OCI-LY7 (cell line): ENCODE data around the gene SATL1. TPM values are rescaled to one million over a fixed set of nuclear protein-coding genes. Genes with fewer than 3 reads are reported as not detected.

Experiments
- BruUV-seq: library from RNA; stranded (reverse); fragments of 400-500 nt; replicated peaks from 2 replicates; lab custom pipeline; 2021; lab: Mats Ljungman, UMichigan
- CTCF ChIA-PET: fragments of 300-600 bp; sonication (Branson Sonifier 250); formaldehyde crosslinking; loops from one replicate; lab custom pipeline; 2022; ENCODE audit warnings: antibody characterized with exemption; ENCODE audit not compliant: unreplicated experiment; lab: Charles Lee
- POLR2A ChIA-PET: fragments of 300-600 bp; sonication (Branson Sonifier 250); formaldehyde crosslinking; loops from one replicate; lab custom pipeline; 2022; ENCODE audit warnings: antibody characterized with exemption; lab: Charles Lee
- DNase-seq: peaks from one replicate; pipeline ENCODE4 v3.0.0-alpha.2; 2015; ENCODE audit warnings: low spot score
- H2AFZ ChIP-seq: fragments of 200-600 bp; sonication (generic), shearing (Covaris generic); 2 replicates; pipeline ENCODE4 v1.6.1; 2014; ENCODE audit warnings: mild to moderate bottlenecking, antibody characterized with exemption, low read length, moderate library complexity
- H3K27ac ChIP-seq: fragments of 200-600 bp; sonication (generic); 2 replicates; pipeline ENCODE4 v1.5.1; 2014; ENCODE audit warnings: mixed run types, low read depth, mild to moderate bottlenecking, moderate library complexity, low read length, inconsistent platforms; ENCODE audit not compliant: poor library complexity, severe bottlenecking
- H3K36me3 ChIP-seq: fragments of 200-600 bp; sonication (generic); 2 replicates; pipeline ENCODE4 v1.6.1; 2014; ENCODE audit warnings: mild to moderate bottlenecking, antibody characterized with exemption, low read length, moderate library complexity, mixed read lengths; ENCODE audit not compliant: insufficient read depth
- H3K4me1 ChIP-seq: fragments of 200-600 bp; sonication (generic); 2 replicates; pipeline ENCODE4 v1.5.1; 2014; ENCODE audit warnings: mild to moderate bottlenecking, low read length; ENCODE audit not compliant: insufficient read depth, poor library complexity, severe bottlenecking
- H3K4me2 ChIP-seq: fragments of 200-600 bp; sonication (generic); 2 replicates; pipeline ENCODE4 v1.6.1; 2014; ENCODE audit warnings: mild to moderate bottlenecking, low read length
- H3K4me3 ChIP-seq: fragments of 200-600 bp; sonication (generic); 2 replicates; pipeline ENCODE4 v1.5.1; 2014; ENCODE audit warnings: mild to moderate bottlenecking, low read depth, low read length; ENCODE audit not compliant: poor library complexity, severe bottlenecking
- H3K79me2 ChIP-seq: fragments of 200-600 bp; sonication (generic); 2 replicates; pipeline ENCODE4 v1.6.1; 2016; ENCODE audit warnings: low read depth, mild to moderate bottlenecking, low read length, moderate library complexity, mixed read lengths; ENCODE audit not compliant: insufficient read depth
- H3K9me2 ChIP-seq: fragments of 200-600 bp; sonication (generic); 2 replicates; pipeline ENCODE4 v1.6.1; 2016; ENCODE audit warnings: mild to moderate bottlenecking, low read length, mixed read lengths; ENCODE audit not compliant: insufficient read depth
- H3K9me3 ChIP-seq: fragments of 200-600 bp; sonication (generic); 2 replicates; pipeline ENCODE4 v1.6.1; 2014; ENCODE audit warnings: mild to moderate bottlenecking, mixed run types, low read length, mixed read lengths
- H4K20me1 ChIP-seq: fragments of 200-600 bp; sonication (generic); 2 replicates; pipeline ENCODE4 v1.6.1; 2014; ENCODE audit warnings: mild to moderate bottlenecking, antibody characterized with exemption, low read length, moderate library complexity, mixed read lengths; ENCODE audit not compliant: insufficient read depth
- EZH2phosphoT487 ChIP-seq: fragments of 200-600 bp; sonication (generic); IDR thresholded peaks from 2 replicates; pipeline ENCODE4 v1.6.1; 2018; ENCODE audit warnings: low read depth, borderline replicate concordance, mild to moderate bottlenecking, mixed run types, antibody characterized with exemption, low read length, moderate library complexity, mixed read lengths
- intact Hi-C: fragments of 100-400 bp; cut with micrococcal nuclease; formaldehyde crosslinking; loops from one replicate; pipeline ENCODE4 v1.10.0; 2022; ENCODE audit not compliant: unreplicated experiment
- total RNA-seq, 2 experiments: library from RNA; depleted of rRNA in 1 of 2; stranded (reverse); fragments of >200 nt in 1 of 2; shearing (Covaris generic) in 1 of 2; gene quantifications; 2 replicates each; pipeline ENCODE4 v1.2.3, GENCODE V29; 2014 to 2022
- TF ChIP-seq, protein P1 (sequence below): fragments of 200-600 bp; sonication (generic); conservative IDR thresholded peaks from 2 replicates; pipeline ENCODE4 v1.5.1; 2014; ENCODE audit warnings: mild to moderate bottlenecking, antibody characterized with exemption, low read length, moderate library complexity, mixed read lengths

SATL1 gene
- total RNA-seq, 2 experiments from 2014 or later, result 0.17 TPM; not detected in 1

GRCh38 chrX:85221361-85221760 lies 22.2 kb downstream of the SATL1 start:
- no peaks in the 10 kb centered on the region for H4K20me1 ChIP-seq
- H3K79me2 ChIP-seq, result no peaks in the 10 kb centered on the region
- no peak overlapping the region for H2AFZ ChIP-seq
- DNase-seq, result no peak
- H3K27ac ChIP-seq, result no peak overlapping the region
- no peaks in the 10 kb centered on the region for H3K36me3 ChIP-seq
- H3K9me2 ChIP-seq, result no peaks in the 10 kb centered on the region
- no TSS peak for BruUV-seq
- H3K9me3 ChIP-seq, result no peaks in the 10 kb centered on the region
- no peak overlapping the region for H3K4me3 ChIP-seq
- no peaks in the 10 kb centered on the region for H3K4me1 ChIP-seq
- no peak overlapping the region for H3K4me2 ChIP-seq
- intact Hi-C loops, result no loop called here
- no peak for TF ChIP-seq EZH2phosphoT487
- TF ChIP-seq, protein P1, sequence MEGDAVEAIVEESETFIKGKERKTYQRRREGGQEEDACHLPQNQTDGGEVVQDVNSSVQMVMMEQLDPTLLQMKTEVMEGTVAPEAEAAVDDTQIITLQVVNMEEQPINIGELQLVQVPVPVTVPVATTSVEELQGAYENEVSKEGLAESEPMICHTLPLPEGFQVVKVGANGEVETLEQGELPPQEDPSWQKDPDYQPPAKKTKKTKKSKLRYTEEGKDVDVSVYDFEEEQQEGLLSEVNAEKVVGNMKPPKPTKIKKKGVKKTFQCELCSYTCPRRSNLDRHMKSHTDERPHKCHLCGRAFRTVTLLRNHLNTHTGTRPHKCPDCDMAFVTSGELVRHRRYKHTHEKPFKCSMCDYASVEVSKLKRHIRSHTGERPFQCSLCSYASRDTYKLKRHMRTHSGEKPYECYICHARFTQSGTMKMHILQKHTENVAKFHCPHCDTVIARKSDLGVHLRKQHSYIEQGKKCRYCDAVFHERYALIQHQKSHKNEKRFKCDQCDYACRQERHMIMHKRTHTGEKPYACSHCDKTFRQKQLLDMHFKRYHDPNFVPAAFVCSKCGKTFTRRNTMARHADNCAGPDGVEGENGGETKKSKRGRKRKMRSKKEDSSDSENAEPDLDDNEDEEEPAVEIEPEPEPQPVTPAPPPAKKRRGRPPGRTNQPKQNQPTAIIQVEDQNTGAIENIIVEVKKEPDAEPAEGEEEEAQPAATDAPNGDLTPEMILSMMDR, result no peak
- ChIA-PET POLR2A (no interaction called here), CTCF (no interaction called here)

DNA sequence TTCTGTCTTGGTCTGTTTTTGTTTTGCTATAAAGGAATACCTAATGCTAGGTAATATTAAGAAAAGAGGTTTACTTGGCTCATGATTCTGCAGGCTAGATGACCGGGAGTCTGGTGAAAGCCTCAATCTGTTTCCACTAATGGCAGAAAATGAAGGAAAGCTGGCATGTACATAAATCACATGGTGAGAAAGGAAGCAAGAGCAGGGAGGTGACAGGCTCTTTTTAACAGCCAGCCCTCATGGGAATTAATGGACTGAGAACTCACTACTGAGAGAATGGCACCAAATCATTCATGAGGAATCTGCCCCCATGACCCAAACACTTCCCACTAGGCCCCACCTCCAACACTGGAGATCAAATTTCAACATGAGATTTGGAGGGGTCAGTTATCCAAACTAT lies 27.6 kb downstream of the SATL1 start:
- no peaks in the 10 kb centered on the region for H3K9me3 ChIP-seq
- H3K4me2 ChIP-seq, result no peak overlapping the region
- intact Hi-C loops, result no loop called here
- H3K27ac ChIP-seq, result no peak overlapping the region
- ChIA-PET CTCF (no interaction called here), POLR2A (no interaction called here)
- no TSS peak for BruUV-seq
- no peaks in the 10 kb centered on the region for H3K4me1 ChIP-seq
- H3K9me2 ChIP-seq, result no peaks in the 10 kb centered on the region
- H3K79me2 ChIP-seq, result no peaks in the 10 kb centered on the region
- TF ChIP-seq, protein P1, result no peak
- no peak for TF ChIP-seq EZH2phosphoT487
- H3K36me3 ChIP-seq, result no peaks in the 10 kb centered on the region
- DNase-seq, result no peak
- no peaks in the 10 kb centered on the region for H4K20me1 ChIP-seq
- no peak overlapping the region for H2AFZ ChIP-seq
- H3K4me3 ChIP-seq, result no peak overlapping the region

- no peaks in the 10 kb centered on the region for H3K9me2 ChIP-seq
- no TSS peak for BruUV-seq
- H4K20me1 ChIP-seq, result no peaks in the 10 kb centered on the region
- intact Hi-C loops, result no loop called here
- no peak overlapping the region for H3K4me2 ChIP-seq
- H3K9me3 ChIP-seq, result no peaks in the 10 kb centered on the region
- no peak overlapping the region for H3K4me3 ChIP-seq
- CTCF ChIA-PET, result no interaction called here
- H2AFZ ChIP-seq, result no peak overlapping the region
- H3K27ac ChIP-seq, result no peak overlapping the region
- TF ChIP-seq, protein P1, result no peak
- no peak for TF ChIP-seq EZH2phosphoT487
- POLR2A ChIA-PET, result no interaction called here
- H3K4me1 ChIP-seq, result no peaks in the 10 kb centered on the region
- no peak for DNase-seq
- H3K79me2 ChIP-seq, result no peaks in the 10 kb centered on the region
- no peaks in the 10 kb centered on the region for H3K36me3 ChIP-seq
Observed at GRCh38 chrX:85213792-85214530, 29.6 kb downstream of the SATL1 start.
